Measurements from ENCODE around the gene ACER1.

DNA sequence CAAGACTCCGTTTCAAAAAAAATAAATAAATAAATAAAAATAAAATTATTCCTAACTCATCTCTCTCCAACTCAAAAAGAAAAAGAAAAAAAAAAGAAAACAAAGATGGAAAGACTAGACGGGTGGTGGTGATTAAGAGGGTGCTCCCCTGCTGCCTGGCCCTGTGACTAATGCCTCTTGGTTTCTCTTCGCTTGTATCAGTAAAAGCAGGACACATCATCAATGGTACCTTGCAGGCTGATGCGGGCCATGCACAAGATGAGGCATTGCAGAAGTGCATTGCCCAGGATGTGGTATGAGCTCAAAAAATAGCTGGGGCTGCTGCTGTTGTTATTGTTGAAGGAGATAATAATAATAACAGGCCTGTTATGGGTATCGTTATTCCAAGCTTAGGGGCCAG, 14.6 kb downstream of the ACER1 start:
- TF ChIP-seq SOX6 (IDR thresholded peaks at IDR 0.05) (no peak), SOX6 (CRISPR knock-in tag; IDR thresholded peaks at IDR 0.05) (no peak), CHCHD3 (CRISPR knock-in tag; IDR thresholded peaks at IDR 0.05) (no peak), ZNF317 (CRISPR knock-in tag; IDR thresholded peaks at IDR 0.05) (no peak), BRCA1 (CRISPR knock-in tag; IDR thresholded peaks at IDR 0.05) (no peak)
- TF ChIP-seq, protein P1, sequence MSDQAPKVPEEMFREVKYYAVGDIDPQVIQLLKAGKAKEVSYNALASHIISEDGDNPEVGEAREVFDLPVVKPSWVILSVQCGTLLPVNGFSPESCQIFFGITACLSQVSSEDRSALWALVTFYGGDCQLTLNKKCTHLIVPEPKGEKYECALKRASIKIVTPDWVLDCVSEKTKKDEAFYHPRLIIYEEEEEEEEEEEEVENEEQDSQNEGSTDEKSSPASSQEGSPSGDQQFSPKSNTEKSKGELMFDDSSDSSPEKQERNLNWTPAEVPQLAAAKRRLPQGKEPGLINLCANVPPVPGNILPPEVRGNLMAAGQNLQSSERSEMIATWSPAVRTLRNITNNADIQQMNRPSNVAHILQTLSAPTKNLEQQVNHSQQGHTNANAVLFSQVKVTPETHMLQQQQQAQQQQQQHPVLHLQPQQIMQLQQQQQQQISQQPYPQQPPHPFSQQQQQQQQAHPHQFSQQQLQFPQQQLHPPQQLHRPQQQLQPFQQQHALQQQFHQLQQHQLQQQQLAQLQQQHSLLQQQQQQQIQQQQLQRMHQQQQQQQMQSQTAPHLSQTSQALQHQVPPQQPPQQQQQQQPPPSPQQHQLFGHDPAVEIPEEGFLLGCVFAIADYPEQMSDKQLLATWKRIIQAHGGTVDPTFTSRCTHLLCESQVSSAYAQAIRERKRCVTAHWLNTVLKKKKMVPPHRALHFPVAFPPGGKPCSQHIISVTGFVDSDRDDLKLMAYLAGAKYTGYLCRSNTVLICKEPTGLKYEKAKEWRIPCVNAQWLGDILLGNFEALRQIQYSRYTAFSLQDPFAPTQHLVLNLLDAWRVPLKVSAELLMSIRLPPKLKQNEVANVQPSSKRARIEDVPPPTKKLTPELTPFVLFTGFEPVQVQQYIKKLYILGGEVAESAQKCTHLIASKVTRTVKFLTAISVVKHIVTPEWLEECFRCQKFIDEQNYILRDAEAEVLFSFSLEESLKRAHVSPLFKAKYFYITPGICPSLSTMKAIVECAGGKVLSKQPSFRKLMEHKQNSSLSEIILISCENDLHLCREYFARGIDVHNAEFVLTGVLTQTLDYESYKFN (CRISPR knock-in tag; conservative IDR thresholded peaks at IDR 0.05), result no peak
- TF ChIP-seq, protein P2, sequence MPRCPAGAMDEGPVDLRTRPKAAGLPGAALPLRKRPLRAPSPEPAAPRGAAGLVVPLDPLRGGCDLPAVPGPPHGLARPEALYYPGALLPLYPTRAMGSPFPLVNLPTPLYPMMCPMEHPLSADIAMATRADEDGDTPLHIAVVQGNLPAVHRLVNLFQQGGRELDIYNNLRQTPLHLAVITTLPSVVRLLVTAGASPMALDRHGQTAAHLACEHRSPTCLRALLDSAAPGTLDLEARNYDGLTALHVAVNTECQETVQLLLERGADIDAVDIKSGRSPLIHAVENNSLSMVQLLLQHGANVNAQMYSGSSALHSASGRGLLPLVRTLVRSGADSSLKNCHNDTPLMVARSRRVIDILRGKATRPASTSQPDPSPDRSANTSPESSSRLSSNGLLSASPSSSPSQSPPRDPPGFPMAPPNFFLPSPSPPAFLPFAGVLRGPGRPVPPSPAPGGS (CRISPR knock-in tag; IDR thresholded peaks at IDR 0.05), result no peak
